Left renal cortex interstitium (tissue), 4 donors: ENCODE results near the gene DOCK2. TPM values are rescaled to one million over a fixed set of nuclear protein-coding genes. Genes with fewer than 3 reads are reported as not detected.

ENCODE experiments used
- DNase-seq, 4 donors: peaks; one replicate each; pipeline ENCODE4 v3.0.0-alpha.2; 2013; ENCODE audit warnings: low read depth in 4 of 4, low spot score in 2 of 4, missing footprints in 1 of 4
- polyA plus RNA-seq, 4 donors: library from polyadenylated mRNA; unstranded; fragments of 120-200 nt; gene quantifications; one replicate each; pipeline ENCODE4 v1.2.1, GENCODE V29; 2013; ENCODE audit not compliant: insufficient read length in 4 of 4

DOCK2 gene
- polyA plus RNA-seq, 4 donors: 2.1 to 3.4 (median 3.0) TPM

DNA sequence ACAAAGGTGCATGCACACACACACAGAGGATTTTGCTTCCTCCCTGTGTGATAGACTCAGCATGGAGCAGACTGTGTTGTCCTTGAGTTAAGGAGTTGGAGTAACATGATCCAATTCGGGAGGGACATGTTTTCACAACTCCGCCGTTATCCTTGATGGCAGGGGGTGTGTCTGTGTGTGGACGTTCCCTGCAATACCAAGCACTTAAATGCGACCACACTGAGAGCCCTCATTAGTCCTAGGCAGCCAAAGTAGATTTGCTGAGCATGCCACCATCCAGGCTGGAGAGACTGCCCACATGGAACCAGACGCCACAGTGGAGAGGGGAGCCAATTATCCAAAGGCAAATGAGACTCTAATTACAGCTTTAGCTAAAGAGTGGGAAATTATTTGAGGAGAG lies 140.1 kb downstream of the DOCK2 start:
- peak in 1 of 4 donors; percentile 34 for DNase-seq

DNA sequence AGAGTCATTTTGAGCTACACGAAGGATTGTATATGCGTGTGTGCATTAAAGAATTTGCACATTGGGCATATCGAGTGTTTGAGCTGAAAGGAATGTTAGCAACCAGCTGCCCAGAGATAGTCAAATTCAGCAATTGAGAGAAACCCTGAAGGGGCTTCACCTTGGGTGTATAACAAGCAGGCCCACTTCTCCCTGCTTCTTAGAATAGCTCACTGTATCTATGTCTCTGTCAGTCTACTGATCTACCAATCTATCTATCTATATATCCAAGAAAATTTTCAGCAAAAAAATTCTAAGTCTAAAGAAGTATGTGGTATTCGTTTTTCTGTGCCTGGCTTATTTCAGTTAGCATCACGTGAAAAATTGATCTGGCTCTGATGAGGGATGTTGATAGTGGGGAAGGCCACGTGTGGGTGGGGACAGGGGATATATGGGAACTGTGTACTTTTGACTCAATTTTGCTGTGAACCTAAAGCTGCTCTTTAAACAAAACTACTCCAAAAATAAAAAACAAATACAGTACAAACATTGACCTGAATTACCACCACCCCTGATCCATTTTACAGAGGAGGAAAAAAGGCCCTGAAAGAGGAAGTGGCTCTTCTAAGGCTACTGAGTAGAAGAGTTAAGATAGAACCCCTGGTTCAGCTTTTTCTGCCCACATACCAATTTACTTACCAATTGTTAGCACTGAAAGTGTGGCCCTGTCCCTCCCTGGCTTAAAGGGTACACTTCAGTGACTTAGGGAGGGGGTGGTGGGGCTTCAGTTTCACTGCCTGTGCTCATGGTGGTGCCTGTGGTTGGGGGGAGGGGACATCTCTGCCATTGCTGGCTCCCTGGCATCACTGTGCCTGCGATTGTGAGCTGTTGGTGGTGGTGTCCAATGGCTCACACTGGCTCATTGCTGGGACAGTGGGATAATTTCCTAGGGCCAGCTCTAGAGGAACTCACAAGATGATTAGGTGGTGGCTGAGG lies 141.8 kb downstream of the DOCK2 start:
- no peak for DNase-seq

DNA sequence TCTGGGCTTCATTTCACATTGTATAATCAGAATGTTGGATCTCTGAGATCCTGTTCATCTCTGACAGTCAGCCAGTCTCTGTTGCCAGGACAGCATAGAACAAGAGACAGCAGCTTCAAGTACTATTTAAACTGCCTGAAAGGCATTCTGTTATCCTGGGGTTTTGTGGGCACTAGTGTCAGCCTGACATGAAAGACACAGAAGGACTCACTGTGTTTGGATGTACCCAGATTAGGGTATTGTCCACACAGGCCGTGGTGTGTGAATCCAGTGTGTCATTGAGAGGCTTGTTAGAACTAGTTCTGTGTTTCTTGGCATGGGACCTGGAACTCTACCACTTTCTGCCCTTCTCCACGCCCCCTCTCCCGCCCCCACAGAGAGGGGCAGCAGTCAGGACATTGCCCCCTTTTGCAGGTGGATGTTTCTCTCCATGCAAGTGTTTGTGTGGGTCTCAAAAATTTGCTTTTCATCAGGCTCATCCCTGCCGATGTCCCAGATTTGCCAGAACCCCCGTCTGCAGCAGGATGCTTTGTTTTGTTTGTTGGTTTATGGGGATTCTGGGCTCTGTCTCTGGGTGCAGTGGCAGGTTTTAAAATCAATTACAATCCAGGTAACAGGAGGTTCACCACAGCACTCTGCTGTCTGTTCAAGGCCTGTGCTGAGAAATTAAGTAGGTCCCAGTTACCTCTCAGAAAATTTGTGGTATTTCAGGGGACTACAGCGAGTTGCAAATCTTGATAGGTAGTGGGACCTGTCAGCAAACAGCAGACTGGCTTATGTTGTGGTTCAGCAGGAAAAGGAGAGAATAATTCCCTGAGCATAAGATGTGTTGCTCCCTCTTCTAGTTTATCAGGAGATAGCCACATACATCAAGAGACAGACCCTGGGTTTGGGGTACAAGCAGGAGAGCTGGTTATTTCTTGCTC lies 144.6 kb downstream of the DOCK2 start:
- no peak for DNase-seq

DNA sequence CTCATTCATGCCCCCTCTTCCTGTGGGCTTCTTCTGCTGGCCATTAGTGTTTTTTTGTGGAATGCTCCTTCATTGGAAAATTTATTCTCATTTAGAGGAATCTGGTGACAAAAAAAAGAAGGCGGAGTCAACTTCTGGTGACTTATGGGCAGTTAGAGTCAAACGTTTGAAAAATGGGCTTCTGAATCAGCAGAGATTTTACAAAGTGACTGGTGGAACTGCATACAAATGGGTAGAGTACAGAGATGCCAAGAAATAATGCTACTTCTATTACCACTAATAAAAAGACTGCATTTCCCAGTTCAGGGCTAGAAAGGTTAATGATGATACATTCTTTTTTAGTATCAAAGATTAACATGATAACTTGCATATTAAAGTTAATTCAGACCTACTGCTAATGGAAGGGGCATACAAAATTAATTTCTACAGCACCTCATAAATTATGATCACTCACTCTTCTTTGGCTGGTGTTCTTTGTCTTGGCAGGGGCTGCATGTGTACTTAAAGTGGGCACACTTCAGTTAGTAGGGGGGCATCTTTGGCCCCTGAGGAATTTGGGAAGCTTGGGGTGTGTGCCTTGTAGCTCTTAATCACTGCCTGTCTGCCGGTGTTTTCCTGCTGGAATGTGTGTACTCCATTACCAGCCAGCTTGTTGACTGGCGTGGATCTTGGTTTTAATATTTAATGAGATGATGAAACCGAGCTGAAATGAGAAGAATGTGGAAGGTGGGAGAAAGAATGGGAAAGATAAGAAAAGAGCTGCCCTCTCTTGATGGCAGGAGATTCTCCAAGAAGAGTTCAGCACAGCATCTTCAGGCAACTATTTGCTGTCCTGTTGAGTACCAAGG lies 148.9 kb downstream of the DOCK2 start:
- no peak for DNase-seq

DNA sequence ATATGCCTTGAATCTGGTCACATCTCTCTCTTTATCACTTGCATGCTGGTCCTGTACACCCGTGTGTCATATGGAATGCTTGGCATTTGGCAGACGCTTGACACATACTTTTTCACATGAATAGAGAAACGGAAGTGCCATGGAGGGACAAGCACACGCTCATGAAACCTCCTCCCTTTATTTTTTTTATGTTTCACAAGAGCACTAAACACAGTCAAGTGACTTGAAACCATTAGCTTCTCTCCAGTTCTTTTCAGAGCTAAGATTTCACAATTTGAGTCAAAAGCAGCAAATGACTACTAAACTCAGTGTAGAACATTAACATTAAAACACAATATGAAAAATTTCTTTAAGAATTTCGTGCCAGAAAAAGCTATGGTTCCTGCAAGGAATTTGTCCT lies 151.1 kb downstream of the DOCK2 start:
- no peak for DNase-seq

DNA sequence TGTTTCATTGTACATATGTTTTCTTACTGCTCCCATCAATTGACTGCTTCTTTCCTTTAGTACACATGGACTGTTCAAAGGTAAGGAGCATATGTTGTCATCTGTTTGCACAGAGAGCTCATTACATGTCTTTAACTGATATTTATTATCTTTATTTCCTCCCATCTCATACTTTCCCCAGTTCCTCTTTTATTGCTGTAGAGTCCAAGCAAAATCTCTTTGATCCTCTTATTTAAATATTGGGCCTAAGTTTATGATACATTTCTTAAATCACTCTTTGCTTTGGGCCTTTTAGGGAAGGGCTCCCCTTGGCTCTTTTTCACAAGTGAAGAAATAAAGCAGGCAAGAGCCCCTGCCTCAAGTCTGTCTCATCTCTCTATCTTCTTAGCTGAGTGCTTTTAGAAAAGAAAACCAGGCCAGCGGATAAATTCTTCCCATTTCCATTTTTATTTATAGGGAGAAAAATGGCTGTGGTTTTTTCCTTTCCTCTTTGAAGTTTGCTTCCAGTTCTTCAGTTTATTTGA lies 152.4 kb downstream of the DOCK2 start:
- no peak for DNase-seq

DNA sequence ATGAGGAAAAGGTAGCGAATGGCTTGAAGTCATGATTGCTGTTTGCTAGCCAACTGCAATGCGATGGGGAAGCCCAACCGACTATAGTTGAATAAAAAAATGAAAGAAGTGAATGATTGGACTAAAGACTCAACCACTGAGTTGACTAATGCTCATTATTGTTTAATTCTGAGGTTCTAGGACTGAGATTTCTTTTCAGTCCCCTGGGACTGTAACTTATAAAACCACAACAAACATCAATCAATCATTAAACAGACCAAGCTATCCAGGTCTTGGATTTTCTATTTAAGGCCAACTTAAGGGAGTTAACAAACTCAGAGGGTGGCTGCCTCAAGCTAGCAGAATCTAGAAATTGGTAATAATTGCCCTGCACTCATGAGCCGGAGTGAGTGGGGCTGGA lies 154.2 kb downstream of the DOCK2 start:
- no peak for DNase-seq

DNA sequence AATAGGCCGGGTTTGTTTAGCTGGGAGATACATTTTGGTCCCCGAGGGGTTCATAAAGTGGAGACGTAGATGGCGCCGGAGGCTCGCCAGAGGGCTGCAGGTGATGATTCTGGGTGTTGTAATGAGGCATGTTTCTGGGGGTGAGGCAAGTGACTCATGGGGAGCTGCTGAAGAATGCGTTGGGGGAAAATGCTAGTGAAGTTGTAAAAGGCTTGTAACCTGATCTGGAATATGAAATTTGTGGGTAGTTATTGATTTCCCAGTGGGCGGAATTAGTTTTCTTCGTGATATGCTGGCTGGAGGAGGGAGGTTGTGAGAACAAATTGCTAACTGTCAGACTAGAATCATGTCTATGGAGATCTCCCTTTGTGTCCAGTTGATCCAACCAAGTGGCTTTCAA lies 158.3 kb downstream of the DOCK2 start:
- no peak for DNase-seq

DNA sequence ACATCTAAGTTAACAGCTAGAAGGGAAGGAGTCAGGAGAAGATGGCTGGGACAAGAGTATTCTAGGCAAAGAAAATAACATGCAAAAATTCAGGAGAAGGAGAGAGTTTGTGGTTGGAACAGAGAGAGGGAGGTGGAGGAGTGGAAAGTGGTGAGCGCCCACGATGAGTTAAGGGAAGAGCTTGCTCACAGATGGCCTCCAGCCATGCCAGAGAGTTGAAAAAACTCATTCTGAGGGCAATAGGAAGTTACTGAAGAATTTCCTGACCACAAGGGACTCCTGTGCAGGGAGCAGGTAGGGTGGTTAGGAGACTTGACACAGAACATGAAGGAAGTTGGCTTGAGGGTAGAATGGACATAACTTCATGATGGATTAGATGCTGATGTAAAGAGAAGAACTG lies 159.7 kb downstream of the DOCK2 start:
- no peak for DNase-seq

DNA sequence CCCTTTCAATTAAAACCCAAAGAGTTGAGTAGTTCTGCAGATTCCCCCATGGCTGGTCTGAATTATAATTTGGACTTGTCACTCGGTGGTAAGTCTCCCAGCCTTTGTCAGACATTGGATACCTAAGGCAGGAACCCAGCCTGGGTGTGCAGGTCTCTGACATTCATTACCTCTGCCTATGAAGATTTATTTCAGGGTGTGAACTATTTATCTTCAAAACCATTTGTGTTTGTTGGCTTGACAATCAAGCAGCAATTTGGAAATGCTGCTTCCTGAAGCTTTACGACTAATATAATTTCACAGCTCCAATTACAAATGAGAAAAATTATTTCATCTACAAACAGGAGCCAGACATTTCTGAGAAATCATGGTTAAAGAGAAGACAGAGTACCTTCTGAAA lies 160.5 kb downstream of the DOCK2 start:
- no peak for DNase-seq

DNA sequence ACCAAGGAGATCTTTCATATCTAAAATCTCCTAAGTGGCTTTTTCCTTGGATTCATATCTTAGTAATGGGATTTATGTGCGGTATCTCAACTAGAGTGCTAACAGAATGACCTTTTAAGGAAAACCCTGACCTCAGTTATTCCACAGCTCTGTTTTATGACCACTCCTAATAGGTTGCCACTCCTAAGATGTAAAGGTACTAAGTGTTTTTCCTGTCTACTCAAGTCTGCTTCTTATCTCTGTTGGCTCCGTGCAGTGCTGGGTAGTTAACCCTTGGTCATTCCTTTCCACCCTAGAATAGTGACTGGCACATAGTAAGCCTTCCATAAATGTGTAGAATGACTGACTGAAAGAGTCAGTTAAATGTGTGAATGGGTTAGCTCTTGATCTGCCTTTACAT lies 161.4 kb downstream of the DOCK2 start:
- DNase-seq: no peak

DNA sequence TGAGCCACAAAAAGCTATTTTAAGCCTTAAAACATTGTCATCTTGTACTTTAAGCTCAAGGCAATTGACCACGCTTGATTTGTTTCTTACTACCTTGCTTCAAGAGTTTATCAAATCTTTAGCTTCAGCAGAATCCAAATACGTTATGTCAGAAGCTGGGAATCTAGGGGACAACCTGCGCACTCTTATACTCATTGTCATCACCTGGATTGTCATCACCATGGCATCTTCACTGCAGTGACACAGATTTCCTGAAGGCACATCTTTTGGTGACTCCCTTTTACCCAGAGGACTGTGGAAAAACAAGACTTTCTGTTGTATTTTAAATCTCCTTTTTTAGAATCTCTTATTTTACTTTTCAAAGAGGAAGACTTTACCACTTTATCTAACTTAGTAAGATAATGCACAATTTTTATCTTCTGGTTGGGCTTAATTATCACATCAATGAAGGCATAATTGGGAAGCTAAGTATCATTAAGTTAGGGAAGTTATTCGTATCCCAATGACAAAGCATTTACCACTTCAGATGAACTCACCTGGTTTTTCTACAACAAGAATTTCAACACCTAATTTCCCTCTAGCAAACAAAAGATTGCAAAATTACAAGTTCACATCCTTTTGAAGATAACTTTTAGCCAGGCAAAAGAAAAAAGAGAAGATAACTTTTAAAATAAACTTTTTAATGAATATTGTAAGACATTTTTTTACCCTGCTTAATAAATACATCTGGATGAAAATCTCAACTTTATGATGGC lies 162.0 kb downstream of the DOCK2 start:
- no peak for DNase-seq

DNA sequence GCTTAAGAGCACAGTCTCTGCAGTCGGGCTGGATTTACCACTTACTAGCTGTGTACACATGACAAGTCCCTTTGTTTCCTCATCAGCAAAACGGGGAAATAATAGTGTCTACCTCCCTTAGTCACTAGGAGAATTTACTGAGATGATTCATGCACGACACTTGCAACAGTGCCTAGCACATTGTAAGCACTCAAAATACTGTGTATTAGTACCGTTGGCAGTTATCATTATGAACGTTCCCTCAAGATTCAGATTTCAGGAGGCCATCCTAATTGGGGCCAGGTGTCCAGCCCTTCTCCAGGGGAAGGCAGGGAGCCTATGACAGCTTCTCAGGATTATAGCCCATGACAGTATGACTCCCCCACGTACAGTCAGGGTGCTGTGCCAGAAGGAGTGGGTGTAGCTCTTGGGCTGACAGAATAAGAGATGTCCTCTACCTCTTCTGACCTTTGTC lies 164.3 kb downstream of the DOCK2 start:
- DNase-seq: no peak

DNA sequence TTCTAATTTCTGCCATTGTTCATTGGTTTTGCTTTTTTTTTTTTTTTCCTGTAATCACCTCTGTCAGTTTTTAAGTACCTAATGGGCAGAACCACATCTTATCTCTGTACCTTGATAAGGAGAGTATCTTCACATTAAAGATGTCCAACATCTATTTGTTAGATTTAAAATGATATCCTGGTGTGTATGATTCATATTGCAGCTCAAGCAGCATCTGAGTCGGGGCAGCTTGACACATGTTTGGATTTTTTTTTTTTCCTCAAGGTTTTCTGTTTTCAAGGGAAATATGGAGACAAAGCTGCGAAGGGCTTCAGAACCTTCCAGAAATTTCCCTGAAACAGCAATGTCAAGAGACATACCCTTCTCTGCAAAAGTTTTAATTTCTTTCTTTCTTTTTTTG lies 164.7 kb downstream of the DOCK2 start:
- DNase-seq: no peak

DNA sequence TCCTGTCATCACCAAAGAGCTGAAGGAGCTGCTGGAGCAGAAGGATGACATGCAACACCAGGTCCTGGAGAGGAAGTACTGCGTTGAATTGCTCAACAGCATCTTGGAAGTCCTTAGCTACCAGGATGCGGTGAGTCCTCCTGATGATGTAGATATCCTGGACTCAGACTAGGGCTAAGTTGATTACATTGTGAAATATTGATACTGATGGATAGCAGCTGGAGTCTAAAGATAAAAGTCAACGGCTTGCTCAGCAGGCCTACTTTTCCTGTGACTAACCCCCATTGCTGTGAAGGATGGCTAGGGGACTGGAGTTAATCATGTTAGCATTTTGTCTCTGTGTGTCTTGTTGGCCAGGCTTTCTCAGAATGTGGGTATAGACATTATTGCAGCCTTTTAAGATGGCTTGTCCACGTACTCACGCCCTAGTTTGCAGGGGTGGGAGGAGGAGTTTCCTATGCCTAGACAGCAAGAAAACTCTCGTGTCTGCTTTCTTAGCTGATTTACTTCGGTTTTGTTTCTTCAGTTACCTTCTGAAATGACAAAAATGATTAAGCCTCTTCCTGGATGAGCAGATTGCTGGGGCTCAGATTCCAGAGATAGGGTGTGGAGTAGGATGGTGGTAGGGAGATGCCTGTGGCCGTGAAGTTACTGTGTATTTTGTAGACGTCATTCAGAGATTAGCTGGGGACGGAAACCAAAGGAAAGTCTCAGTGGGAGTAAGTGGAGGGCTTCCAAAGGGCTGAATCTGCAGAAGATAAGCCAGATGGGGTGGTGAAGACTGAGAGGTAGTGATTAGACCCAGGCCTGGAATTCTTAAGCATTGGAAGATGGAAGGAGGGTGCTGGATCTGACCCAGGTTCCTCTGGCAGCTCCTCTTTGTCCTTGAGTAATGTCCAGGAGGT lies 166.3 kb downstream of the DOCK2 start:
- DNase-seq: no peak

DNA sequence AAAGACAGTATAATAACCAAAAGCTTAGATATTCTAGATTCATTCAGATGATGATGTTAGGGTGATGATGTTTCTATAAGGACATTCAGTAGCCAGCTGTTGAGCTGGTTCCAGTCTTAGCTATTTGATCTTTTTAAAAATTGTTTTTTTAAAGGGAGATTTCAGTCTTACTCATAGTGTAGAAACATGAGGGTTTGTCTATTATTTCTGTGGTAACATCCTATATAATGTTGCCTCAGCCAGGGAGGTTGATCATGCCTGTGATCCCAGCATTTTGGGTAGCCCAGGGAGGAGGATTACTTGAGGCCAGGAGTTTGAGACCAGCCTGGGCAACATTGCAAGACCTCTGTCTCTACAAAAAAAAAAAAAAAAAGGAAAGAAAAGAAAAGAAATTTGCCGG lies 167.8 kb downstream of the DOCK2 start:
- no peak for DNase-seq

DNA sequence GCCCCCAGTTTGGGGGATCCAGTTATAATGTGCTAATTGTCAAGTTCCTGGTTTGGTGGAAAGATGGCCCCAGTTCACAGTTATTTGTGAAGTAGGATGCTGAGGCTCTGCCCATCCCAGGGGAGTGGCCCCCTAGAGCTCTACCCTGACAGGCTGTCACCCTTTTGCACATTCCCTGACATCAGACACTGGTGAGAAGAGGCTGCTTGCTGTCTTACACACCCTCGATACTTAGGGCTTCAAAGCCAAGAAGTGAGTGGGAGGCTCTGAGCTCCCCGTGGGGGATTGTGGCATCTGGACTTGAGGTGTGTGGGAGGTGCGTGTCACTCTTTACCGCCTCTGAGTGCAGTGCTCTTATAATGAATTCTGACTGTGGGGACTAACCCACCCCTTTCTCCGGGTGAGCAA lies 168.5 kb downstream of the DOCK2 start:
- DNase-seq: no peak

DNA sequence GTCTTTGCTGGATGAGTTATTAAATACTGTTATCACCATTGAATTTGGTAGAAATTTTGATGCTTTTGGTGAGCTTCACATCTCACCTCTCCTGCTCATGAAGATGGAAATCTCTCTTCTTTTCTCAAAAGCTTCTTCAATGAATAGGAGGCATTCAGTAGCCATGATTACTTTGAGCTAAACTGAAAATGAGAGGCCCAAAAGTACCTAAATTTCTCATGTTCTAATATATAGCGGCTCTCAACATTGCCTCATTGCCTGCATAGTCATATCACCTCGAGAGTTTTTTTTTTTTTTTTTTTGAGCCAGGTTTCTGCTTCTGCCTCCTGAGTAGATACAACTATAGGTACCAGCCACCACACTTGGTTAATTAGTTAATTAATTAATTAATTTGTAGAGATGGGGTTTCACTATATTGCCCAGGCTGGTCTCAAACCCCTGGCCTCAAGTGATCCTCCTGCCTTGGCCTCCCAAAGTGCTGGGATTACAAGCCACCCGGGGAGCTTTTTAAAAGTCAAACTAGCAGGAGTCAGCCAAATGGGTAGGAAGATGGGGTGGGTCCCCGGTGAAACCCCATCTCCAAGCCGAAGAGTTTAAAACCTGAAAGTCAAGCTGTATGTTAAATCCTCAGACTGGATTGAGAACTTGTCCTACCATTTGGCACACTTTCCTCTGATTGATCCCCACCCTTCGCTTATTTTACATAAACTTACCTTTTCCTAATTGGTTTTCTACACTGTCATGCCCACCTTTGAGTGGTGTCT lies 169.0 kb downstream of the DOCK2 start:
- DNase-seq: no peak
